Measurements from ENCODE around the gene IHH. TPM values are rescaled to one million over a fixed set of nuclear protein-coding genes. Genes with fewer than 3 reads are reported as not detected.

IHH gene
- total RNA-seq, 1 donor from 2014 or later: 0.18 TPM

DNA sequence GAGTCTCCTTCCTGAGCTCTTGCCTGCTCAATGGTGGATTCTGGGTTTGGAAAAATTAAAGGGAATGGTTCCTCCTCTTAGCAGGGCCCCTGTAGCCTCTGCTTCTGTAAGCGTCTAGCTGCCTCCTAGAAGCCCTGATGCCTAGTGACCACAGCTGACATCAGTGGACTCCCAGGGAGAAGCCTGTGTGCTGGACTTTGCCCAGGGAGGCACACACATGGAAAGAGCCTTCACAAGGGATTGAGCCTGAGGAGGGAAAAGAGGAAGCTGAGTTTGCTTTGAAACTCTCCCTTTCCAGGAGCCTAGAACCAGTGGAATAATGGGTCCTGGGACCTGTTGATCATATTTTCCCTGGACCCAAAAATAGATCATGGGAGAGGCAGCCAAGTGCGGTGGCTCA, 18.0 kb downstream of the IHH start:
- Mint-ChIP-seq H3K27me3 (ENCODE audit: low read depth) (peaks cover 89% of the 10 kb centered on the region), H3K36me3 (no peaks in the 10 kb centered on the region), H3K4me3 (no peak overlapping the region), H3K9me3 (no peaks in the 10 kb centered on the region), H3K27ac (no peak overlapping the region), H3K4me1 (peaks cover 1% of the 10 kb centered on the region)
- no peak for DNase-seq (ENCODE audit: low spot score in 2 of 2, unreplicated experiment in 2 of 2)
- TF ChIP-seq, protein P1, sequence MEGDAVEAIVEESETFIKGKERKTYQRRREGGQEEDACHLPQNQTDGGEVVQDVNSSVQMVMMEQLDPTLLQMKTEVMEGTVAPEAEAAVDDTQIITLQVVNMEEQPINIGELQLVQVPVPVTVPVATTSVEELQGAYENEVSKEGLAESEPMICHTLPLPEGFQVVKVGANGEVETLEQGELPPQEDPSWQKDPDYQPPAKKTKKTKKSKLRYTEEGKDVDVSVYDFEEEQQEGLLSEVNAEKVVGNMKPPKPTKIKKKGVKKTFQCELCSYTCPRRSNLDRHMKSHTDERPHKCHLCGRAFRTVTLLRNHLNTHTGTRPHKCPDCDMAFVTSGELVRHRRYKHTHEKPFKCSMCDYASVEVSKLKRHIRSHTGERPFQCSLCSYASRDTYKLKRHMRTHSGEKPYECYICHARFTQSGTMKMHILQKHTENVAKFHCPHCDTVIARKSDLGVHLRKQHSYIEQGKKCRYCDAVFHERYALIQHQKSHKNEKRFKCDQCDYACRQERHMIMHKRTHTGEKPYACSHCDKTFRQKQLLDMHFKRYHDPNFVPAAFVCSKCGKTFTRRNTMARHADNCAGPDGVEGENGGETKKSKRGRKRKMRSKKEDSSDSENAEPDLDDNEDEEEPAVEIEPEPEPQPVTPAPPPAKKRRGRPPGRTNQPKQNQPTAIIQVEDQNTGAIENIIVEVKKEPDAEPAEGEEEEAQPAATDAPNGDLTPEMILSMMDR (IDR thresholded peaks at IDR 0.05; ENCODE audit: unreplicated experiment): no peak

GRCh38 chr2:219042157-219042556, 18.6 kb downstream of the IHH start:
- no peak overlapping the region for H3K27ac Mint-ChIP-seq
- H3K36me3 Mint-ChIP-seq: no peaks in the 10 kb centered on the region
- H3K27me3 Mint-ChIP-seq (ENCODE audit: low read depth): peaks cover 89% of the 10 kb centered on the region
- DNase-seq (ENCODE audit: low spot score in 2 of 2, unreplicated experiment in 2 of 2): no peak
- no peak overlapping the region for H3K4me3 Mint-ChIP-seq
- H3K9me3 Mint-ChIP-seq: no peaks in the 10 kb centered on the region
- H3K4me1 Mint-ChIP-seq: peaks cover 1% of the 10 kb centered on the region
- TF ChIP-seq, protein P1 (IDR thresholded peaks at IDR 0.05; ENCODE audit: unreplicated experiment): no peak

GRCh38 chr2:219041252-219041651, 19.5 kb downstream of the IHH start, which contains the start of gene CFAP65:
Gene CFAP65 (minus strand): TSS chr2:219041516. CDS start chr2:219039048, 2,468 bp downstream.
- Mint-ChIP-seq H3K27me3 (ENCODE audit: low read depth) (peaks cover 90% of the 10 kb centered on the region), H3K36me3 (no peaks in the 10 kb centered on the region), H3K27ac (no peak within 1 kb of the TSS), H3K9me3 (no peaks in the 10 kb centered on the region), H3K4me1 (peaks cover 1% of the 10 kb centered on the region), H3K4me3 (peak within 1 kb of the TSS; percentile 64)
- TF ChIP-seq, protein P1 (IDR thresholded peaks at IDR 0.05; ENCODE audit: unreplicated experiment): no peak
- DNase-seq (ENCODE audit: low spot score in 2 of 2, unreplicated experiment in 2 of 2): no peak

DNA sequence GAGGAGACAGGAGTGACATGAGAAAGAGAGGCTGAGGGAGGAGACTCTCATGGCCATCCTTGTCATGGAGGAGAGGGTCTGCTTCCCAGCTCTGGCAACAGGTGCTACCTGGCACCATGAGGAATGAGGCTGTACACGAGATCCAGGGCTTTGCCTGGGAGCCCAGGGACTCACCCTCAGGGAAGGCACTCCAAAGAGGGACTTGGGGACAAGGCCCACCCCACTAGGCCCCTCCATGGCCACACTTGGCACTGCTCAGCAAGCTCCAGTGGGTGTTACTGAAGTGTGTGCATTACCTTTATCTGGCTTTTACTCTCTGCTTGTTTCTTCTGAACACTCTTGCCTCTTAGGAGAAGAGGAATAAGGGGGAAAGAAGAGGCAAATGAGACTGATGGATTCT, 22.1 kb downstream of the IHH start:
- no peak for DNase-seq (ENCODE audit: low spot score in 2 of 2, unreplicated experiment in 2 of 2)
- peaks cover 1% of the 10 kb centered on the region for H3K4me1 Mint-ChIP-seq
- TF ChIP-seq, protein P1 (IDR thresholded peaks at IDR 0.05; ENCODE audit: unreplicated experiment): no peak
- H3K27ac Mint-ChIP-seq: no peak overlapping the region
- H3K36me3 Mint-ChIP-seq: no peaks in the 10 kb centered on the region
- peaks cover 97% of the 10 kb centered on the region for H3K27me3 Mint-ChIP-seq (ENCODE audit: low read depth)
- H3K4me3 Mint-ChIP-seq: no peak overlapping the region
- no peaks in the 10 kb centered on the region for H3K9me3 Mint-ChIP-seq

DNA sequence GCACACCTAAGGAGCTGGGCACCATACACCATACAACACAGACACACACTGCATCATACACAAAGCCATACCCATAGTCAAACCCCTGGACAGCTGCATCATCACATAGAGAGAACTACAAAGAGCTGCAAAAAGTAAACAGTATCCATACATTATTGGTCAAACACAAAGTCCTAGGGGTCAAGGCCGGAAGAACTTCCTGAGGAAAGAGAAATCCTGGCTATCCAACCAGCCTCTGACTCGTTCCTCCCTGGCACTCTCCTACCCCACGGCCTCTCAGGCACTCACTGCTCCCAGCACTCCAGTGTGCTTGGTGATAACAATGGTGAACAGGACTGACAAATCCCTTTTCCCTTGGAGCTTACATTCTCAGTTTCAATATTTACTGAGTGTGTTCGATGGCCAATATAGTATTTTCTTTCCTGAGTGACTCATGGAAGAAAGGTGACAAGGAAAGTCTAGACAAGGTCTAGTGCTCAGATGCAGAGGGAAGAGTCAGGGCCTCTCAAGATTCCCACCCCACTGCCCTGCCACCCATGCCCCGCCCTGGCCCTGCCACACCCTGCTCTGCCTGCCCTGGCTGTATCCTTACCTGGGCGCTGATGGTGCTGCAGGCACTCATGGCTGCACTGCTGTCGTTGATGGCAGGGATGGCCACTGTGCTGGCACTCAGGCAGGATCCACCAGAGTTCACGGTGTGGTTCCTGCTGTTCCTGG, 22.8 kb downstream of the IHH start:
- no peaks in the 10 kb centered on the region for H3K9me3 Mint-ChIP-seq
- no peak for DNase-seq (ENCODE audit: low spot score in 2 of 2, unreplicated experiment in 2 of 2)
- TF ChIP-seq, protein P1 (IDR thresholded peaks at IDR 0.05; ENCODE audit: unreplicated experiment): no peak
- no peak overlapping the region for H3K27ac Mint-ChIP-seq
- H3K4me1 Mint-ChIP-seq: peaks cover 1% of the 10 kb centered on the region
- peaks cover 97% of the 10 kb centered on the region for H3K27me3 Mint-ChIP-seq (ENCODE audit: low read depth)
- H3K4me3 Mint-ChIP-seq: no peak overlapping the region
- no peaks in the 10 kb centered on the region for H3K36me3 Mint-ChIP-seq
